Activated CD4-positive, alpha-beta T cell treated with anti-CD3 and anti-CD28 coated beads, Interleukin-2, amount 10 ng/mL, durations not matched to agents 24 days and 14 days (primary cell): Measurements from ENCODE around the gene SAMD4A. TPM values are rescaled to one million over a fixed set of nuclear protein-coding genes. Genes with fewer than 3 reads are reported as not detected.

ENCODE experiments used
- DNase-seq: peaks from one replicate; pipeline ENCODE4 v3.0.0; 2022
- H3K27ac Mint-ChIP-seq: one replicate; pipeline ENCODE4 v1.8.0; 2022; ENCODE audit warnings: mild to moderate bottlenecking, mixed read lengths
- H3K27me3 Mint-ChIP-seq: one replicate; pipeline ENCODE4 v1.8.0; 2022; ENCODE audit warnings: mixed read lengths
- H3K36me3 Mint-ChIP-seq: one replicate; pipeline ENCODE4 v1.8.0; 2022; ENCODE audit warnings: low read depth, mild to moderate bottlenecking, mixed read lengths
- H3K4me1 Mint-ChIP-seq: one replicate; pipeline ENCODE4 v1.8.0; 2021; ENCODE audit warnings: mixed read lengths
- H3K4me3 Mint-ChIP-seq: one replicate; pipeline ENCODE4 v1.8.0; 2022; ENCODE audit warnings: mild to moderate bottlenecking, moderate library complexity, mixed read lengths
- H3K9me3 Mint-ChIP-seq: one replicate; pipeline ENCODE4 v1.8.0; 2021; ENCODE audit warnings: mixed read lengths
- intact Hi-C: fragments of 100-400 bp; cut with micrococcal nuclease; formaldehyde crosslinking; loops from one replicate; pipeline ENCODE4 v1.15.1; 2023
- total RNA-seq: library from RNA; stranded (reverse); gene quantifications from 2 replicates; pipeline ENCODE4 v1.2.3, GENCODE V29; 2022

SAMD4A gene
- total RNA-seq, 1 donor from 2014 or later, result 4.6 TPM

DNA sequence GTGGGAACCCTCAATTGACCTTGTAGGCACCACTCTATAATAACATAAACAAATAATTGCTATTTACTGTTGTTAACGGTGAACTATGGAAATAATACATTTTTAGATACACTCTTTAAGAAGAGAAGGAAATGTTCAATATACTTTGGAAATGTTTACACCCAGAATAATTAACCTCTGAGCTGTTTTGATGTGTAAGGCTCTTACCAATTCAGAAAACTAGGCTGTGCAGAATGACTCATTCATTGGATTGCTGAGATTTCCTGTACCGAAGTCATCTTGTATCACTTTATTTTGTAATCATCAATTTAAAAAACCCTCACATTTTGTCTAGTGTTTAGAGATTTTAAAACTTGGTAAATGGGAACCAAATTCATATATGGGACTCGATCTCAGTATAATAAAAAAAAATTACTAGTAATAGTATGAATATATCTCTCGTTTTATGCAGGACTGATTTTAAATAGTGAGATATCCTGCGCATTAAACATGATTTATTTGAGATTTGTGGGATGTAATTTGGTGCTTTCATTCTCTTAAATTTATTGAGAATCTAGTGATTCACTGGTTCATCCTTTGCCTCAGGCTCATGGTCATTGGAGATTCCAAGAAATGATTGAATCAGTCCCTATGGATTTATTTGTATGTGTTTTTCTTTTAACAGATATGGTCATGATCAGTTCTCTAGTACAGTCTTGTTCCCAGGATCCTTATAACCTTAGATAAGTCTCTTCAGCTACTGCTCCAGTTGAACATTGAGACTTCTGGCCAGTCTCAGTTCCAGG is 3.9 kb downstream of the SAMD4A start:
- H3K9me3 Mint-ChIP-seq, result peaks cover 10% of the 10 kb centered on the region
- peaks cover 15% of the 10 kb centered on the region for H3K36me3 Mint-ChIP-seq
- intact Hi-C loops, result no loop called here
- peaks cover 30% of the 10 kb centered on the region for H3K27me3 Mint-ChIP-seq
- DNase-seq, result no peak
- H3K27ac Mint-ChIP-seq, result no peak overlapping the region
- H3K4me1 Mint-ChIP-seq, result peaks cover 10% of the 10 kb centered on the region
- no peak overlapping the region for H3K4me3 Mint-ChIP-seq

DNA sequence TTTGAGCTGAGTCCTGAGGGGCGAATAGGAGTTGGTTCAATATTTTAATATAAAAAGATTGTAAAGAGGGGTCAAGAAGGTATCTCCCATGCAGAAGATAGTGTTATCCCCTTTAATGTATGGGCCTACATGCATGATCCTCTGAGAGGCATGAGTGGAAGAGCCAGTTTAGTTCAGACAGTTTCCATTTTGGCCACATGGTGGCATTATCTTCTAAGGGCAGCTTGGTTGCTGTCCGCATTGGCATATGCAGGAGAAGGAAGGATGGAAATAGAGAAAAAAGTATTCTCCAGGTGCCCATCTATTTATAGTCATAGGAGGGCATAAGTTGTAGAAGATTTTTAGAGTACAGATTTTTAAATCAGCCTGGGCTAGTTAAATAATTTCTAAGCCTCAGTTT is 5.4 kb downstream of the SAMD4A start:
- Mint-ChIP-seq H3K4me3 (no peak overlapping the region), H3K27me3 (peaks cover 36% of the 10 kb centered on the region), H3K27ac (no peak overlapping the region), H3K36me3 (peaks cover 15% of the 10 kb centered on the region), H3K9me3 (peaks cover 10% of the 10 kb centered on the region), H3K4me1 (peaks cover 9% of the 10 kb centered on the region)
- peak; percentile 76 for DNase-seq
- intact Hi-C loops, result no loop called here

DNA sequence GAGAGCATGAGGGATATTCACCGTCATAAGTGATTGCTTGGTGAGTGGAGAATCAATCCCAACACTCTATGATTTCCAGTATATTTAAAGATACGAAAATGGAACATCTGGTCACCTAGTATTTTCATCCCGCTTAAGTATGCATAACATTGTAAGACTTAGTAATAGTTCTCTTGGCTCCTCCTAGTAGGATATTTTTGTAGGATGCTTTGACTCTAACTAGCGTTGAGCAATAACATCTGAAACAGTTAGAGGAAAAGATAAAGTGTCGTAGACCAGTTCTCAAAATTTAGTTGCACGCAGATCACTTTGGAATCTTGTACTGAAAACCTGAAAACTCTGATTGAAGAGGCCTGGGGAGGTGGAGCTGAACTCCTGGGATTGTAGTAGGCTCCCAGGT is 7.6 kb downstream of the SAMD4A start:
- Mint-ChIP-seq H3K4me3 (no peak overlapping the region), H3K9me3 (peaks cover 10% of the 10 kb centered on the region), H3K4me1 (peaks cover 2% of the 10 kb centered on the region), H3K27me3 (peaks cover 28% of the 10 kb centered on the region), H3K36me3 (peaks cover 15% of the 10 kb centered on the region), H3K27ac (no peak overlapping the region)
- intact Hi-C loops, result no loop called here
- no peak for DNase-seq

DNA sequence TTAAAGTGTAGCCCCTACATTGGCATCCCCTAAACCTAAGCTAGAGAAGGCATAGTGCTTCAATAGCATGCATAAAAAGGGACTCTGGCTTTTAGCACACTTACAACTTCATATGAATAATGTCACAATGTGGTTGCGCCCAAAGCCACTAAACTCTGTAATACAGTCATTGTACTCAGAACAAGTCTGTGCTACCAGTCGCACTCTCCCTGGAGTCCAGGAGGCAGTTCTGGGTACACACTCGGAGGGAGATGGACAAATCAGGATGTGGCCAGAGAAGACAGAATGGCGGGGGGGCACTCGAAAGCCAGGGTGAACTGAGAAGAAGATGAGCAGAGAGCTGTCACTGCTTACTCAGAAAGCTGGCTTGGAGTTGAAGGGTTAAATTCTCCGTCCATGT is 10.6 kb downstream of the SAMD4A start:
- H3K36me3 Mint-ChIP-seq, result peaks cover 10% of the 10 kb centered on the region
- H3K4me1 Mint-ChIP-seq, result peaks cover 2% of the 10 kb centered on the region
- H3K9me3 Mint-ChIP-seq, result peaks cover 7% of the 10 kb centered on the region
- intact Hi-C loops, result no loop called here
- H3K4me3 Mint-ChIP-seq, result no peak overlapping the region
- H3K27me3 Mint-ChIP-seq, result peaks cover 18% of the 10 kb centered on the region
- DNase-seq, result no peak
- no peak overlapping the region for H3K27ac Mint-ChIP-seq

DNA sequence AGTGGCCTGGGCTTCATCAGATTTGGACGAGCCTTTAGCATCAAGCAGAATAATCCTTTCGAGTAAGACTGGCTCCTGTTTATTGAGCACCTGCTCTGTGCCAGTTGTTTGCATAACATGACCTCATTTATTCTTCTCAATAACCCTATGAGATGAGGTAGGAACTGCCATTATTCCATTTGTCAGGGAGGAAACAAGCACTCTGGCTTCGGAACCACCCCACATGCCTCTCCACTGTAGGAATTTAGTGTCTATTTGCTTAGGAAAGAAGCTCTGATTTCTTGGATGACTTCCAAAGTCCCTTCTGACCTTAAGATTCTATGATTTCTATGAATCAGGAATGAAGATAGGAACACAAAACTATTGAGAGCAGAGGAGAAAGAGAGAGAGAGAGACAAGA is 11.0 kb downstream of the SAMD4A start:
- no peak overlapping the region for H3K4me3 Mint-ChIP-seq
- DNase-seq, result no peak
- peaks cover 7% of the 10 kb centered on the region for H3K9me3 Mint-ChIP-seq
- H3K27me3 Mint-ChIP-seq, result peaks cover 18% of the 10 kb centered on the region
- peaks cover 8% of the 10 kb centered on the region for H3K36me3 Mint-ChIP-seq
- intact Hi-C loops, result no loop called here
- H3K4me1 Mint-ChIP-seq, result peaks cover 2% of the 10 kb centered on the region
- no peak overlapping the region for H3K27ac Mint-ChIP-seq

DNA sequence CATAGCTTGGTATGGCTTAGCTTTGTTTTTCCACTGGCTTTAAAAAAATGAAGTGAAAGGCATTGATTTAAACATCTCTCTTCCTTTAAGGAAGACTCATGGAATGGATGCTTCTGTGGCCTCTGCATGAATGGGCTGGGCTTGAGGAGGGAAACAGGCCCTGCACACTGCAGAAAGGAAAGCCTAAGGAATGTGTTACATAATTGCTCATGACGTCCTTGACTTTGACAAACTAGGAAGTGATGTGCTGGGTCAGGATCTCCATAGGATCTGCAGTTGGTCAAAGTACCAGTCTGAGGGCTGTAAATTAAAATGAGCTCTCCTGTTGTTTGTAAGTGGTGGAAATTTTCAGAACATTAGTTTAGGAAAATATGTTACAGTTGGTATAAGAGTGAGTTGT is 12.7 kb downstream of the SAMD4A start:
- H3K4me3 Mint-ChIP-seq, result no peak overlapping the region
- intact Hi-C loops, result no loop called here

DNA sequence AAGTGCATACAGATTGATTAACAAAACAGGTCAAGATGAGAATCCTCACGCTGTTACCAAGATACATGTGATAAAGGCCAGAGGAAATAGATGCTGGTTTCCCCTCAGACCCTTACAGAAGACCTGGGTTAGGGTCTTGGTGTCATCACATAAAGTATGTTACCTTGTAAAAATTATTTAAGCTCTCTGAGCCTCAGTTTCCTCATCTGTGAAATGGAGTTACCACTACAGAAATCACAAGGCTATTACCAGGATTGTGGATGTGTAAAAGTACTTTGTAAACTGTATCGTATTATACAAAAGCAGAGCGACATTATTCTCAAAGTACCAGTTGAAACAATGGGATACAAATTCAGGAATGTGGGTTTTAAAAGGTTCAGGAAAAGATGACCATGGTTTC is 14.0 kb downstream of the SAMD4A start:
- DNase-seq, result no peak
- Mint-ChIP-seq H3K4me1 (peaks cover 2% of the 10 kb centered on the region), H3K36me3 (no peaks in the 10 kb centered on the region), H3K4me3 (no peak overlapping the region), H3K9me3 (no peaks in the 10 kb centered on the region), H3K27me3 (peaks cover 17% of the 10 kb centered on the region), H3K27ac (no peak overlapping the region)
- intact Hi-C loops, result no loop called here

More for the DNA sequence above, 12.7 kb downstream of the SAMD4A start:
- Mint-ChIP-seq H3K9me3 (no peaks in the 10 kb centered on the region), H3K27me3 (peaks cover 17% of the 10 kb centered on the region), H3K36me3 (no peaks in the 10 kb centered on the region), H3K4me1 (peaks cover 2% of the 10 kb centered on the region), H3K27ac (no peak overlapping the region)
- no peak for DNase-seq

DNA sequence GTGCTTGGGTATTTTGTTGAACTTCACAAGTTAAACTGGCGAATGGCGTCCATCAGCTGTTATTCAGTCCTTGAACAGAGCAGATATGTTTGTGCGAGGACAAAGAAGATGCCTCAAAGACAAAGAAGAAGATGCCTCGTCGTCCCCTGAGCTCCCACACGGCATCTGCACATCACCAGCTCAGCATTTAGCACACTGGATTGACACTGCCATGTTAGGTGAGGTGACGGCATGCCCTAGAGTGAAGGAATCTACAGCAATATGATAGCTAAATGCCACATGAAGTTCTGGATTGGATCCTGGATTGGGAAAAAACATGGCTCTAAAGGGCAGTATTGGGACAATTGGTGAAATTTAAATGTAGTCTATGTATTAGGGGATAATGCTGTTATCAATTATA is 15.4 kb downstream of the SAMD4A start:
- Mint-ChIP-seq H3K36me3 (no peaks in the 10 kb centered on the region), H3K27ac (no peak overlapping the region), H3K27me3 (peaks cover 19% of the 10 kb centered on the region), H3K4me1 (peaks cover 2% of the 10 kb centered on the region), H3K4me3 (no peak overlapping the region), H3K9me3 (peaks cover 3% of the 10 kb centered on the region)
- DNase-seq, result no peak
- intact Hi-C loops, result no loop called here

DNA sequence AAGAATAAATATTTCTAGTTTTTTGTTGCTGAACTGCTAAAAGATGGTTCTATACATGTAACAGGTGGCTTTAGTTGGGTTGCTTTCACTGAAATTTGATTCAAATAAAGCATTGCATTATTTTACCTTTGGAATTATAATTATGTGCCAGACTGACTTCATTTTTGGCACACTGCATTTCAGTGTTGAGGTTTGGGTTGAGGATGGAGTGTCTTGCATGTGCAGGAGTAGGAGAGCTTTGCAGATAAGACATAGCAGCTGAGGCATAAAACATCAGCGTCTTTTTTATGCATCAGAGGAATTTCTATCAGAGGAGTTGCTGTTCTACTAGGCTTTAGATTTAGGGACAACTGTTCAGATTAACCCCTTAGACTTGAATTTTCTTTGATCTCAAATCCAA is 17.2 kb downstream of the SAMD4A start:
- intact Hi-C loops, result no loop called here
- H3K4me3 Mint-ChIP-seq, result no peak overlapping the region

DNA sequence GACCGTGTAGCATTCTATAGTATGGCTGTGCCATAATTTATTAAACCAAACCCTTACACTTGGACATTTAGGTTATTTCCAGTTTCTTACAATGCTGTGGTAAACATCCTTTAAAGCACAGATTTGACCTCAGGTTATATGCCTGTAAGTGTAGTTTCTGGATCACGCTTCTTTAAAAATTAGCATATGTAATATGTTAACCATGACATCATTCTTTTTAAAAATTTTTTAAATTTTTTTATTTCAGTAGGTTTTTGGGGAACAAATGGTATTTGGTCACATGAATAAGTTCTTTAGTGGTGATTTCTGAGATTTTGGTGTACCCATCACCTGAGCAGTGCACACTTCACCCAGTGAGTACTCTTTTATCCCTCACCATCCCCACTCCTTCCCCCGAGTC is 18.3 kb downstream of the SAMD4A start:
- Mint-ChIP-seq H3K27ac (no peak overlapping the region), H3K36me3 (no peaks in the 10 kb centered on the region), H3K27me3 (peaks cover 17% of the 10 kb centered on the region), H3K9me3 (peaks cover 3% of the 10 kb centered on the region), H3K4me3 (no peak overlapping the region), H3K4me1 (no peaks in the 10 kb centered on the region)
- no peak for DNase-seq
- intact Hi-C loops, result no loop called here

More for the DNA sequence above, 17.2 kb downstream of the SAMD4A start:
- H3K27me3 Mint-ChIP-seq, result peaks cover 17% of the 10 kb centered on the region
- H3K4me1 Mint-ChIP-seq, result no peaks in the 10 kb centered on the region
- H3K36me3 Mint-ChIP-seq, result no peaks in the 10 kb centered on the region
- DNase-seq, result no peak
- H3K9me3 Mint-ChIP-seq, result peaks cover 3% of the 10 kb centered on the region
- H3K27ac Mint-ChIP-seq, result no peak overlapping the region

DNA sequence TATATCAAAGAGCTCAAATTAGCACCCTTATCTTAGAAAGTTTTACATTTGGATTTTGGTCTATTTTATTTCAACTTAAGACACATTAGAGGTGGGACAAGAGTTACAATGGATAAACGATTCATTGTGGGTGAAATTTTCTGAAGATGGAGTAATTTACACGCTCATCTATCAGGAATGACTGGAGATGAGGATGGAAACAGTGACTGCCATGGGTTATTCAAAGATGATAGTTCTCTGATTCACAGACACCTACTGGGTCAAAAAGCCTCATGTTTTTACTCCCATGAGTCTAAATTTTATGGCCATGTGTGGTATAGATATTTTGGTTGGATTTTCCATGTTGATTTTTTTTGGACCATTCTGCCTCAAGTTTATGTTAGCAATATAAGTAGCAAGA is 22.1 kb downstream of the SAMD4A start:
- no peak overlapping the region for H3K4me3 Mint-ChIP-seq
- peaks cover 4% of the 10 kb centered on the region for H3K4me1 Mint-ChIP-seq
- intact Hi-C loops, result no loop called here
- no peak overlapping the region for H3K27ac Mint-ChIP-seq
- H3K27me3 Mint-ChIP-seq, result peaks cover 25% of the 10 kb centered on the region
- peaks cover 3% of the 10 kb centered on the region for H3K9me3 Mint-ChIP-seq
- no peaks in the 10 kb centered on the region for H3K36me3 Mint-ChIP-seq
- DNase-seq, result no peak

DNA sequence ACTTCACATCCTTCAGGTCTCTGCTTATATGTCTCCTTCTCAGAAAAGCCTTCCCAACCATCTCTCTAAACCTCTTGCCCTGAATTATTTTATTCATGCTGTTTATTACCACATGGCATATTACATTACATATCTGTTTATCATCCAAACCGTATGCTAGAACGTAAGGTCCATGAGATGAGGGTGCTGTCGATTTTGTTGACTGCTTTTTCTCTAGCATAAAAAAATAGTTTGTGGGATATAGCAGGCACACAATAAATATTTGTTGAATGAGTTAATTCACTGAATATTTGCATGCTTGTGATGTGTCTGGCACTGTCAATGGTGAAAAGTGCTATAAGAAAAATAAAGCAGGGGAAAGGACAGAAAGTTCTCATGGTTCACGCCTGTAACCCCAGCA is 22.9 kb downstream of the SAMD4A start:
- H3K36me3 Mint-ChIP-seq, result no peaks in the 10 kb centered on the region

DNA sequence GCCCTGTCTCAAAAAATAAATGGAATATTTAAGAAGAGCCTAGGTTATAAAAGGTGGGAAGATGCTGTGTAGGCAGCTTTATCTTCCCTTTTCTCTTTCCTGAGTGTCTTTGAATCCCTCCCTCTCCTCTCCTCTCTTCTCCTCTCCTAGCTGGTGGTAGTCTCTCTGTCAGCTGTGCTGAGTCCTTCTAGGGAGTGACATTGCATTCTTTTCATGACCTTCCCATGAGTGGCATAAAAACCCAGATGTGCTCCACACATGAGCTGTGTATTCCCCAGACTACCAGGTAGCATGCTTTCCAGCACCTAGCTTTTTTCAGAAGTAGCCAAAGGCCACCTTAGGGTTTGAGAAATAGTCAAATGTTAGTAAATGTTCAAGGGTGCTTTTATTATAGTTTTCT is 23.6 kb downstream of the SAMD4A start:
- Mint-ChIP-seq H3K36me3 (no peaks in the 10 kb centered on the region), H3K27me3 (peaks cover 27% of the 10 kb centered on the region), H3K4me1 (peaks cover 8% of the 10 kb centered on the region), H3K4me3 (no peak overlapping the region), H3K9me3 (peaks cover 3% of the 10 kb centered on the region), H3K27ac (no peak overlapping the region)
- DNase-seq, result no peak
- intact Hi-C loops, result no loop called here

More for the DNA sequence above, 22.9 kb downstream of the SAMD4A start:
- intact Hi-C loops, result no loop called here
- no peak overlapping the region for H3K4me3 Mint-ChIP-seq
- H3K27me3 Mint-ChIP-seq, result peaks cover 25% of the 10 kb centered on the region
- no peak for DNase-seq
- H3K4me1 Mint-ChIP-seq, result peaks cover 8% of the 10 kb centered on the region
- no peak overlapping the region for H3K27ac Mint-ChIP-seq
- H3K9me3 Mint-ChIP-seq, result peaks cover 3% of the 10 kb centered on the region

DNA sequence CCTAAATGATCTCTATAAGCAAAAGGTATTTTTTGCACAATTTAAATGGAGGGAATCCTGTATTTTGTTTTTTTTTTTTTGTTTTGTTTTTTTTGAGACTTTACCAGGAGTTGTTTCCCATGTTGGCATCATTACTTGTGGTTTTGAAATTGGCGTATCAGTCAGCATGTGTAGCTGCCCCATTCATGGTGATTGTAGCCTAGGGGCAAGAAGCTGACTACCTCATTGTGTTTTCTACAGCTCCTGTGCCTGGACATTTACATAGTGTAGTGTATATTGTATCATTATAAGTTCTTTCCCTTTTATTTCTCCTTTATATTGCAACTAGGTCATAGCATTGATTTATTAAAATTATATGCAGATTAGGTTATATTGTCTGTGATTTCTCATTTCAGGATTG is 24.5 kb downstream of the SAMD4A start:
- no peak for DNase-seq
- Mint-ChIP-seq H3K27me3 (peaks cover 23% of the 10 kb centered on the region), H3K4me3 (no peak overlapping the region), H3K4me1 (peaks cover 8% of the 10 kb centered on the region), H3K27ac (no peak overlapping the region), H3K36me3 (no peaks in the 10 kb centered on the region), H3K9me3 (peaks cover 1% of the 10 kb centered on the region)
- intact Hi-C loops, result no loop called here

DNA sequence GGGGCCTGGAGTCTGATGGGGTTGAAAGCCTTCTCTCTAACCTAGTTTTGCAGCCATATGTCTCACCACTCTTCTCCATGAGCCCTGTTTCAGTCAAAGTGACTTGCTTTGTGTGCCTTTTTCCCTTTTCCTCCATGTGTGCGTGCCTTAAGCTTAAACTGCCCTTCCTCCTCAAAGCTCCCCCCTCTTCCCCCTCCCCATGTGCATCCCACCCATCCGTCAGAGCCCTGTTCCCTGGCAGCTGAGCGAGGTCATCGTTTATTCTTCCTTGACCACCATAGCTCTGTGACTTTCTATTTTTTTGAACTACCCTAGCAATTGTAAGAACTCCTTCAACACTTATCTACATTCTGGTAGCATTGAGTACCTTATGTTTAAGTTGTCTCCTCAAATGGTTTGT is 24.9 kb downstream of the SAMD4A start:
- intact Hi-C loops, result no loop called here
- no peak overlapping the region for H3K27ac Mint-ChIP-seq
- peaks cover 8% of the 10 kb centered on the region for H3K4me1 Mint-ChIP-seq
- H3K36me3 Mint-ChIP-seq, result no peaks in the 10 kb centered on the region
- H3K9me3 Mint-ChIP-seq, result no peaks in the 10 kb centered on the region
- peaks cover 19% of the 10 kb centered on the region for H3K27me3 Mint-ChIP-seq
- no peak for DNase-seq
- no peak overlapping the region for H3K4me3 Mint-ChIP-seq
